Calu3 (cell line): ENCODE results near the gene MDK. TPM values are rescaled to one million over a fixed set of nuclear protein-coding genes. Genes with fewer than 3 reads are reported as not detected.

Source experiments
- BruUV-seq: library from RNA; stranded (reverse); fragments of 400-500 nt; replicated peaks from 2 replicates; lab custom pipeline; 2021; lab: Mats Ljungman, UMichigan
- CTCF ChIA-PET: fragments of 300-600 bp; sonication (Branson Sonifier 250); formaldehyde crosslinking; loops from one replicate; lab custom pipeline; 2022; ENCODE audit warnings: antibody characterized with exemption; lab: Charles Lee
- DNase-seq: peaks from one replicate; pipeline ENCODE4 v3.0.0; 2022
- H3K27ac Mint-ChIP-seq: one replicate; pipeline ENCODE4 v1.8.0; 2022; ENCODE audit warnings: mixed read lengths; ENCODE audit not compliant: unreplicated experiment
- H3K27me3 Mint-ChIP-seq: one replicate; pipeline ENCODE4 v1.8.0; 2022; ENCODE audit warnings: mixed read lengths; ENCODE audit not compliant: unreplicated experiment
- H3K36me3 Mint-ChIP-seq: one replicate; pipeline ENCODE4 v1.8.0; 2022; ENCODE audit warnings: mild to moderate bottlenecking, moderate library complexity, mixed read lengths; ENCODE audit not compliant: insufficient read depth, unreplicated experiment
- H3K4me1 Mint-ChIP-seq: one replicate; pipeline ENCODE4 v1.8.0; 2022; ENCODE audit warnings: mild to moderate bottlenecking, low read depth, mixed read lengths; ENCODE audit not compliant: unreplicated experiment
- H3K4me3 Mint-ChIP-seq: one replicate; pipeline ENCODE4 v1.8.0; 2022; ENCODE audit warnings: mild to moderate bottlenecking, low read depth, moderate library complexity, mixed read lengths; ENCODE audit not compliant: unreplicated experiment
- H3K9me3 Mint-ChIP-seq: one replicate; pipeline ENCODE4 v1.8.0; 2022; ENCODE audit warnings: low read depth, mixed read lengths; ENCODE audit not compliant: unreplicated experiment
- intact Hi-C: fragments of 100-400 bp; cut with micrococcal nuclease; formaldehyde crosslinking; loops from one replicate; pipeline ENCODE4 v1.10.0; 2022; ENCODE audit not compliant: unreplicated experiment
- total RNA-seq: library from RNA; stranded (reverse); gene quantifications from 2 replicates; pipeline ENCODE4 v1.2.3, GENCODE V29; 2022
- TF ChIP-seq, protein P1 (sequence below): fragments of 200-600 bp; IDR thresholded peaks from one replicate; pipeline ENCODE4 v1.8.0; 2022; ENCODE audit warnings: antibody characterized with exemption; ENCODE audit not compliant: unreplicated experiment

The MDK gene
- total RNA-seq, 1 experiment from 2014 or later: 74.9 TPM

DNA sequence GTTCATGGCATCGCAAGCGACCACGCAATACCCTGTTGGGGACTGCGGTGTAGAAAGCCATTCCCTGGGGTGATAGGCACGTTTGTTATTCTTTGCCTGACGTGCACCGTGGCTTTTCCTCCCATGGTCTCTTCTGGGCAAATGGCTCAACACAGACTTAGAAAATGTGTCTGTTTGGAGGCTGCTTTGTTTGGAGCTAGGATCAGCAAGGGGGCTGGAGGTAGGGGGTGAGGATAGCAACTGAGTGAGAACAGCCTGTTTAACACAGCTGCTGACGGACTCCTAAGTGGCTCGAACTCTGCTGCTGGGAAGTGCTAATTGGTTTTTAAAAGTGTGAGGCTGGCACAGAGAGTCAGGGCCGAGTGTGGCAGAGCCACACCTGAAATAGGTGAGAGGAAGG lies 26.2 kb downstream of the MDK start:
- CTCF ChIA-PET: interaction anchor here (0.6 kb wide), 1 partner anchor 17 kb away, joined by 3 read pairs; no protein-coding TSS in a partner anchor
- Mint-ChIP-seq H3K4me1 (no peaks in the 10 kb centered on the region), H3K27ac (no peak overlapping the region), H3K4me3 (no peak overlapping the region), H3K36me3 (peaks cover 5% of the 10 kb centered on the region), H3K9me3 (no peaks in the 10 kb centered on the region), H3K27me3 (no peaks in the 10 kb centered on the region)
- TF ChIP-seq, protein P1, sequence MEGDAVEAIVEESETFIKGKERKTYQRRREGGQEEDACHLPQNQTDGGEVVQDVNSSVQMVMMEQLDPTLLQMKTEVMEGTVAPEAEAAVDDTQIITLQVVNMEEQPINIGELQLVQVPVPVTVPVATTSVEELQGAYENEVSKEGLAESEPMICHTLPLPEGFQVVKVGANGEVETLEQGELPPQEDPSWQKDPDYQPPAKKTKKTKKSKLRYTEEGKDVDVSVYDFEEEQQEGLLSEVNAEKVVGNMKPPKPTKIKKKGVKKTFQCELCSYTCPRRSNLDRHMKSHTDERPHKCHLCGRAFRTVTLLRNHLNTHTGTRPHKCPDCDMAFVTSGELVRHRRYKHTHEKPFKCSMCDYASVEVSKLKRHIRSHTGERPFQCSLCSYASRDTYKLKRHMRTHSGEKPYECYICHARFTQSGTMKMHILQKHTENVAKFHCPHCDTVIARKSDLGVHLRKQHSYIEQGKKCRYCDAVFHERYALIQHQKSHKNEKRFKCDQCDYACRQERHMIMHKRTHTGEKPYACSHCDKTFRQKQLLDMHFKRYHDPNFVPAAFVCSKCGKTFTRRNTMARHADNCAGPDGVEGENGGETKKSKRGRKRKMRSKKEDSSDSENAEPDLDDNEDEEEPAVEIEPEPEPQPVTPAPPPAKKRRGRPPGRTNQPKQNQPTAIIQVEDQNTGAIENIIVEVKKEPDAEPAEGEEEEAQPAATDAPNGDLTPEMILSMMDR: no peak
- intact Hi-C loops: no loop called here
- BruUV-seq: no TSS peak
- no peak for DNase-seq

DNA sequence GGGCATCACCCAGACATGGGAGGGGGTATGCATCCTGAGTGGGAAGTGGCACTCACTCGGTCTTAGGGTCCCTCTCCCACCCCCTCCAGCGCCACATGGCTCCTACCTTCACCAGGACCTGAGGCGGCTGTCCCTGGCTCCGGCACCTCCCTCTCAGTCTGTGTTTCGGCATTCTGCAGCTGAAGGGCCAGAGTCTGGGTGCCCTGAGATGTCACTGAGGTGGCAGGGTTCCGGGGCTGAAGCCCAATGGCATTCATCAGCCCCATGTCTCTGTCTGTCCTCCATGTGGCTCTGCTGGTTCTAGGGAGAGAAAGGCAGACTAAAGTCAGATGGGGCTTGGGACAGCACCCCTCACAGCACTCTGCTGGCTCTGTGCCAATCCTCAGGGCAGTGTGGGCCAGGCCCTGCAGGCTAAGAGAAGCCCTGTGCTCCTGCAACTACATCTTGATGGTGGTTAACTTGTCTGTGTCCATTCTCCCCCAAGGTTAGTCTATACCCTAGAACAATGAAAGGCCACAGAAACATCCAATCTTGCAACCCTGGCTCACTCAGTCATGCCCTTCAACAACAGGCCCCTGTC lies 27.0 kb downstream of the MDK start:
- DNase-seq: no peak
- intact Hi-C loops: no loop called here
- H3K4me3 Mint-ChIP-seq: no peak overlapping the region
- CTCF ChIA-PET: no interaction called here
- no peaks in the 10 kb centered on the region for H3K4me1 Mint-ChIP-seq
- TF ChIP-seq, protein P1: no peak
- H3K9me3 Mint-ChIP-seq: no peaks in the 10 kb centered on the region
- no TSS peak for BruUV-seq
- H3K27ac Mint-ChIP-seq: no peak overlapping the region
- no peaks in the 10 kb centered on the region for H3K27me3 Mint-ChIP-seq
- H3K36me3 Mint-ChIP-seq: peaks cover 5% of the 10 kb centered on the region

DNA sequence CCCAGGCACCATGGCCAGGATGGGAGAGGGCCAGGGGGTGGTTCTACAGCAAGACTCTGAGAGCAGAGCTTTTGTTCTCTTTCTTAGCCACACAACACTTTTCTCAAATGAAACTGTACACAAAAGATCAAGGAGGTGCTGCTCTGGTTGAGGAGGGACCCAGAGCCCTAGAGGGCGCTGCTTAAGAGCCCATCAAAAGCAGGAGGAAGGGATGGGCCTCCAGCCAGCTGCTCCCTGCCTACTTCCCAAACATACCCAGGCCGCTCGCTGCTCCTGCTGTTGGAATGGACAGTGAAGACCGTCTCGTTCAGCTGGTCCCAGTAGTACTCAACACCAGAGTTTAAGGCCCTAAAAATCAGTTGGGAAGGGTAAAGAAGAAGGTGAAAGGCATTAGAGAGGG lies 28.6 kb downstream of the MDK start:
- H3K36me3 Mint-ChIP-seq: peaks cover 7% of the 10 kb centered on the region
- no TSS peak for BruUV-seq
- no peaks in the 10 kb centered on the region for H3K9me3 Mint-ChIP-seq
- CTCF ChIA-PET: interaction anchor here (0.7 kb wide), 1 partner anchor 1311 kb away, joined by 3 read pairs; no protein-coding TSS in a partner anchor
- TF ChIP-seq, protein P1: no peak
- DNase-seq: no peak
- no peak overlapping the region for H3K4me3 Mint-ChIP-seq
- intact Hi-C loops: no loop called here
- H3K27ac Mint-ChIP-seq: no peak overlapping the region
- no peaks in the 10 kb centered on the region for H3K4me1 Mint-ChIP-seq
- no peaks in the 10 kb centered on the region for H3K27me3 Mint-ChIP-seq

DNA sequence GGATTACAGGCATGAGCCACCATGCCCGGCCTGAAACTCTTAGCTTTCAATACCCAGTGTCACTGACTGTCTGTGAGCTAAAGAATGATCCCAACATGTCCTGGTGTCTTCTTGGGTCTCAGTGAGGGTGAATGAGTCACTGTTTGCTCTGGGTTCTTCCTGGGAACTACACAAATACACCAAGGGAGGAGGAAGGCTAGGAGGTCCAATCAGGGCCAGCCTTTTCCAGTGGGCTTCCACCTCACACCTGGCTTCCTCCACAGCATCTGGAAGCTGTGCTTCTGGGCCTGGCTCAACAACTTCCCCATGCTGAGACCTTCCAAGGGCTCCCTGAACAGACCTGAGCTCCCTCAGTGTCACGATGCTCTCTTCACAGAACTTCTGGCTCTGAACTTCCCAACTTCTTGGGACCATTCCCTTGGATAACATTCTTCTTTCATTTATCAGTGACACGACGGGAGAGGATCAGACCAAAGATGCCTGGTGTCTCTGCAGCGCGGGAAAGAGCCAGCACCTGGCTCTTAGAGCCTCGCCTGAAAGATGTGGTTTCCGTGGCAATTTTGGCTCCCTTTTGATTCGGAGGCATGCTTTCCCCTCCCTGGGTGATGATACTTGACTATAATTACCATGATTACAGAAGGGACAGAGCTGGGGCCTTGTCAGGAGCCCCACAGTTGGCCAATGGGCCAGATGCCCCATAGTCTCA lies 32.4 kb downstream of the MDK start:
- no peak overlapping the region for H3K27ac Mint-ChIP-seq
- H3K4me3 Mint-ChIP-seq: no peak overlapping the region
- TF ChIP-seq, protein P1: no peak
- intact Hi-C loops: no loop called here
- CTCF ChIA-PET: no interaction called here
- peaks cover 11% of the 10 kb centered on the region for H3K36me3 Mint-ChIP-seq
- BruUV-seq: no TSS peak
- no peak for DNase-seq
- H3K9me3 Mint-ChIP-seq: no peaks in the 10 kb centered on the region
- H3K27me3 Mint-ChIP-seq: no peaks in the 10 kb centered on the region
- no peaks in the 10 kb centered on the region for H3K4me1 Mint-ChIP-seq
